ENCODE results near the gene NRXN3.

Gene NRXN3

DNA sequence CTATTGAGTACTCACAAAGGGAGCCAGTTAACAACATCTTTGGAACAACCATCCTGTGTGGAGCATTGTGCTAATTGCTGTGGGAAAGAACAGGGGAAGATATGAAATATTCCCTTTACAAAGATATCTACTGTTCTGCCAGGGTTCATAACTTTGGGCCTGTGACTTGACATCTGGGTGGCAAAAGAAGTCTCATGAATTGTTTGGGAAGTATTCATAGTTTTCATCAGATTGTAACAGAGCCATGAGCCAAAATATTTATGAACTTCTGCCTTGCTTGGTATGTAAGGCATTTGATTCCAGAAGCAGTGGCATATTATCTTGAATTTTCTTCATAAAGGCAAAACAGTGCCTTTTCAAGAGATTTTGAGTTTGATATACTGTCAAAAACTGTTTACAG, 1224.9 kb downstream of the NRXN3 start:
- H3K27ac Mint-ChIP-seq: no peak overlapping the region
- no peaks in the 10 kb centered on the region for H3K36me3 Mint-ChIP-seq
- no peak overlapping the region for H3K4me3 Mint-ChIP-seq
- H3K9me3 Mint-ChIP-seq: peaks cover 8% of the 10 kb centered on the region
- H3K27me3 Mint-ChIP-seq: no peaks in the 10 kb centered on the region
- no peaks in the 10 kb centered on the region for H3K4me1 Mint-ChIP-seq

DNA sequence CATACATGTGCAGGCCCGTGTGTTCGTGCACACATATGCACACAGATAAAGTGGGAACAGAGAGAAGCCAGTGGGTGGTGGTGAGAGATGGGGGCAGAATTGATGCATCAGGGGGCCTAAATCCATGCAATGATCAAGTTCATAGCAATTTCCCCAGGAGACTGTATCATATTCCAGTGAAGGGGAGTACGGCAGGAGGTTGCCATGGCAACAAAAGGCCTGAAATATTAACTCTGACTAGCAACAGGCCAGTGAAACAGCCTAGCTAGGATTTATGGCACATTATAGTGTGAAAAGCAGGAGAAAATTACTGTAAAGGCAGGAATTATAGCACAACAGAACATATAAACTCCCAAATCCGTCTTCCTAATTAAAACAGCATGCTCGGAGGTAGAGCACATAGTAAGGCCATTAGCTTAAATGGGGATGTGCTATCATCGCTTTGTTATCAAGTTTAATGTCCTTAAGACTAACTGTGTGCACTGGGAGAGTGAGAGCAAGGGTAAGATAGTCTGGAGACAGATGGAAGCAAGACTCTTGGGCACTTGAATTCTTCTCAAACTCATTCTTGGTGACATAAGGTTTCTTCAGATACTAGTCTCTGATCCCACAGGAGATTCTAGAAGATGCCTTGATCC, 1234.8 kb downstream of the NRXN3 start:
- Mint-ChIP-seq H3K4me1 (no peaks in the 10 kb centered on the region), H3K27ac (no peak overlapping the region), H3K4me3 (no peak overlapping the region), H3K36me3 (no peaks in the 10 kb centered on the region), H3K9me3 (no peaks in the 10 kb centered on the region), H3K27me3 (no peaks in the 10 kb centered on the region)

DNA sequence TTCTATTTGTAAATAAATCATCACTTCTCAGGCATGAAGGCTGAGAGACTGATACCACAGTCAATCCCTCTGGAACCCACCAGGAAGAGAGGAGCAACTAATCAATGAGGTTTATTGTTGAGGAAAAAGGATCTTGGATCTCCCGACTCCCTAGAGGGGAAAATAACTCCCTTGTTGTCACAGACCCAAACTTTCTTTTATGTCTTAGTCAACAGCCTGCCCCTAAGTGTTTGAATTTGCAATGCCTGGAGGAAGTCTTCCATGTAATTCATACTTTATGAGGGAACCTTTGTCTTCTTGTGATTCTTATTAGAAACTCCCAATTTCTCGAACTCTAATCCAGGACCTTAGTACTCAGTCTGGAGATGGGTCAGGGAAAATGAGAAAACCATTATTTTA, 1235.3 kb downstream of the NRXN3 start:
- Mint-ChIP-seq H3K27me3 (no peaks in the 10 kb centered on the region), H3K4me1 (no peaks in the 10 kb centered on the region), H3K9me3 (no peaks in the 10 kb centered on the region), H3K4me3 (no peak overlapping the region), H3K27ac (no peak overlapping the region), H3K36me3 (no peaks in the 10 kb centered on the region)

DNA sequence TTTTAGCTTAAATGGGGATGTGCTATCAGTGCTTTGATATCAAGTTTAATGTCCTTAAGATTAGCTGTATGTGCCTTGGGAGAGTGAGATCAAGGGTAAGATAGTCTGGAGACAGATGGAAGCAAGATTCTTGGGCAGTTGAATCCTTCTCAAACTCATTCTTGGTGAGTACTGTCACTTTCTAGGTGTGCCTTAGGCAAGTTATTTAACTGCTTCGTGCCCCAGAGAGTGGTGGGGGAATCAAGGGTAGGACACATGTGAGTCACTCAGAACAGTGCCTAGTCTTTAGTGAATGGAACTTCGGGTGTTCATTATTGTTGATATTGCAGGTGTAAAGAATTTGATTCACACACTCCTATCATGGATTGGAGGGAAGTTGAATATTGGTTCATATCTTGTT, 1237.4 kb downstream of the NRXN3 start:
- H3K9me3 Mint-ChIP-seq: no peaks in the 10 kb centered on the region
- H3K4me3 Mint-ChIP-seq: no peak overlapping the region
- H3K36me3 Mint-ChIP-seq: no peaks in the 10 kb centered on the region

DNA sequence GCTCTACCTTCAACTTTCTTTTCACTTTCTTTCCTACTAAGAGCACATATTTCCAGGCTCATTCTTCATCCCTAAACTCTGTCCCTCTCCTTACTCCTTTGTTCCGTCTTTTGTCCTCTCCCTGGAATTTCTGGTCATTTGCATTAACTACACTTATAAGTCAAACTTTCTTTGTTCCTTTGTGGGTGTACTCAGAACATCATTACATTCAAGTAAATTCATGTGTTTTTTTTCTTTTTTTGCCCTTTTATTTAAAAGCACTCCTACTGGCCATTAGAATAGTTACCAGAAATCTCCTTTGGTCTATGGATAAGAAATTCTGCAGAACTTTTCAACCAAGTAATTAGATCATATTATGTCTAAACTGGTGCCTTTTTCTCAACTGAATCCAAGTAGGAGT, 1238.5 kb downstream of the NRXN3 start:
- H3K4me1 Mint-ChIP-seq: no peaks in the 10 kb centered on the region
- H3K27me3 Mint-ChIP-seq: peaks cover 2% of the 10 kb centered on the region
- H3K27ac Mint-ChIP-seq: no peak overlapping the region
- H3K36me3 Mint-ChIP-seq: no peaks in the 10 kb centered on the region
- H3K4me3 Mint-ChIP-seq: no peak overlapping the region
- H3K9me3 Mint-ChIP-seq: no peaks in the 10 kb centered on the region

More for the DNA sequence above, 1237.4 kb downstream of the NRXN3 start:
- H3K27me3 Mint-ChIP-seq: peaks cover 2% of the 10 kb centered on the region
- H3K4me1 Mint-ChIP-seq: no peaks in the 10 kb centered on the region
- H3K27ac Mint-ChIP-seq: no peak overlapping the region

DNA sequence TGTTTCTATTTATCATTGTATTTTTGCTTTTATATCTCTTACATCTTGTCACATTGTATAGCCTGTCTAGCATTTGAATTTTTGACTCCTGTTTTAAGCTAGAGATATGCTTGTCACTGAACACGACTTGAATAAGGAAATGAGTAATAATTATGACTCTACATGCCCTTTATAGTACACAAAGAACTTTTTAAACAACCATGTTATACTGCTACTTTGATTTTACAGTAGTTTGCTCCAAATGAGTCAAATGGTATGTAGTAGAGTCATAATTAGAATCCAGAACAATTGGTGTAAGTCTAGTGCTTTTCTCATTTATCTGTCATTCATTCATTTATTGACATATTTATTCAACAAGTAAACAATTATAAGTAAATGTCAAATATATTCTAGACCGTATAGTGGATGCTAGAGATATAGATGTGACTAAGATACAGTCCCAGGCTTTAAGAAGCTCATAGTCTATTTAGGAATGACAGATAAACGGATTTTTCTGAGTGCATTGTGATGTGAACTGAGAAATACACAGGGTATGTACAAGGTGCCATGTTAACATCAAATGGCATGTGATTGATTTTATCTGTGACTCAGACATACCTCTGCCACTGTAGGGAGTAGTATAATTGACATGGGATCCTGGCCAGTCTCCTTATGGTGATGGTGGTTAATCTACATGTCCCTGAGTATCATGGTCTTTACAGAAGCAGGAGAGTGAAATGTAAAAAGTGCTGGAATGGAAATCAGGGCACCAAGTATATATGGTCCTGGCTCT, 1241.4 kb downstream of the NRXN3 start:
- Mint-ChIP-seq H3K36me3 (no peaks in the 10 kb centered on the region), H3K27me3 (peaks cover 2% of the 10 kb centered on the region), H3K27ac (no peak overlapping the region), H3K4me3 (no peak overlapping the region), H3K9me3 (no peaks in the 10 kb centered on the region), H3K4me1 (no peaks in the 10 kb centered on the region)

DNA sequence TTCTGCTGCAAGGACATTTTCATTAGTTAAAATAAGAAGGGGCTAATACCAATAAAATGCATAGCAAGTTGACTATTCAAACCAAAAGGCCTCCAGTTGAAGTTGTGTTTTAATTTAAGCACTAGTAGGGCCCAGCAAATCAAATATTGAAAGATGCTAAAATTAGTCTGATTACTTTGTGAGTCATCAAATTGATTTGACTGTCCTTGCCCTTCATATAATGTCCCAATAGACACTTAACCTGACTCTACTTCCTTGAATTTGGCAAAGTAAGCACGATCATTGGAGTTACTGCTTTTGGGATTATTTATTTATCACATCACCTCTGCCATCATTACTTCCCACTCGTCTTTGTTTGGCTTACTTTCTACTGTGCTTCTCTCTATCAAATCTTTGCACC, 1242.6 kb downstream of the NRXN3 start:
- H3K4me3 Mint-ChIP-seq: no peak overlapping the region
- no peak overlapping the region for H3K27ac Mint-ChIP-seq
- peaks cover 2% of the 10 kb centered on the region for H3K27me3 Mint-ChIP-seq
- H3K9me3 Mint-ChIP-seq: no peaks in the 10 kb centered on the region
- no peaks in the 10 kb centered on the region for H3K36me3 Mint-ChIP-seq
- H3K4me1 Mint-ChIP-seq: no peaks in the 10 kb centered on the region

DNA sequence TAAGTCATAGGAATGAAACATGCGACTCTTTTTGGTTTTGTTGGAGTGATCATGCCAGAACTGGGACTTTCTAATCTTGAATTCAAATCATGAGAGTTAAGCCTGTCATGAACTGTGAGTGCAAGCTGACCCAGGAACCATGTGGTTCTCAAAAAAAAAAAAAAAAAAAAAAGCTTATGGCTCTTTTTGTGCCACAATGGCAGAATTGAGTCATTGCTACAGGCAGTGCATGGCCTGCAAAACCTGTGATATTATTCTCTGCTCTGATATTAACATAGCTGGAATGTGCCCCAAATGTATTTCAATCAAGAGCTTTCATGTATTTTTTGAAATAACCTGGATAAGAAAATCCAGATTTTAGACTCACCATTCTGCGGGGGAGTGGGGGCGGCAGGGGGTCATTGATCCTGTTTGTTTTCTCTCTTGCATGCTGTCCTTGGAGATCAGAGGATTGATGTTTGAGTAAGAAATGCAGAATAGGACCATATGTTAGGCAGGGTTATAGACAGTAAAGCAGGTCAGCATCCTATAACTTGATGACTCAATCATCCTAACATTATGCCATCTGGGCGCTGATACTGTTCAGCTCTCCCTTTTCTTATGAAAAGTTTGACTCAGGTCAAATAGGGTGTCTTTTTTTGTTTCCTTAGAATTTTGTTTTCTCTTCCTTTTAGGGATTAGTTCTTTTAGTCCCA, 1243.7 kb downstream of the NRXN3 start:
- no peaks in the 10 kb centered on the region for H3K36me3 Mint-ChIP-seq
- H3K4me1 Mint-ChIP-seq: no peaks in the 10 kb centered on the region
- no peak overlapping the region for H3K27ac Mint-ChIP-seq
- H3K9me3 Mint-ChIP-seq: peaks cover 5% of the 10 kb centered on the region
- H3K27me3 Mint-ChIP-seq: peaks cover 2% of the 10 kb centered on the region
- no peak overlapping the region for H3K4me3 Mint-ChIP-seq

DNA sequence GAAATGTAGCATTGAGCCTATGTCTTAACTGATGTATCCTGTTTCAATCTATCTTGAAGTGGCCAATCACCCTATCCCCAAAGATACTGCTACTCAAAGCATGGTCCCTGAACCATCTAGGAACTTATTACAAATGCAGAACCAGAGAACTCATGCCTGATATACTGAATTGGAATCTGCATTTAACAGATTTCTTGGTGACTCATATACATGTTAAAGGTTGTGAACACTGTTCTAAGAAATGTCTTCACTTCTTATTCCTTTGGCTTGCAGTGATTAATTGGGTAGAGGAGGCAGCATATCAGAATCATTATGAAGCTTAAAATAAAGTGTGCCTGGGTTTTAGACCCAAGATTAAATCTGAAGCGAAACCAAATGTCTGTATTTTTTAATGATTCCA, 1245.6 kb downstream of the NRXN3 start:
- Mint-ChIP-seq H3K27ac (no peak overlapping the region), H3K9me3 (peaks cover 8% of the 10 kb centered on the region), H3K27me3 (peaks cover under 1% of the 10 kb centered on the region), H3K36me3 (no peaks in the 10 kb centered on the region), H3K4me3 (no peak overlapping the region), H3K4me1 (no peaks in the 10 kb centered on the region)

DNA sequence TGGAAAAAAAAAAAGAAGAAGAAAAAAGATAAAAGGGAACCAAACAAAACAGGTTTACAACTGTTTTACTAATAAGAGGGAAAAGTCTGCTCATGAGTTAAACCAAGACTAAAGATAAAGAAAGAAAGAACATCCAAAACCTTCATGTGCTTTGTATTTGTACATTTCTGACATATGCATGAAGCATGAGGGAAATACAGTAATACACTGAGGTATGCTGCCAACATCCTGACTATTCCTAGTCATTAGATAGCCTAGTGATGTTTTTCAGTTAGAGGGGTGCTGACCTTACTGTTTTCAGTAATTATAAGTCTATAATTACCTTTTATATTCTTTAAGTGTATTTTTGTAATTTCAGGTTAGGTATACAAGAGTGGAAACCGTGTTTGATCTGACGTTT, 1247.8 kb downstream of the NRXN3 start:
- H3K4me1 Mint-ChIP-seq: no peaks in the 10 kb centered on the region
- no peak overlapping the region for H3K27ac Mint-ChIP-seq
- peaks cover 8% of the 10 kb centered on the region for H3K9me3 Mint-ChIP-seq
- H3K4me3 Mint-ChIP-seq: no peak overlapping the region
- H3K27me3 Mint-ChIP-seq: no peaks in the 10 kb centered on the region
- no peaks in the 10 kb centered on the region for H3K36me3 Mint-ChIP-seq

DNA sequence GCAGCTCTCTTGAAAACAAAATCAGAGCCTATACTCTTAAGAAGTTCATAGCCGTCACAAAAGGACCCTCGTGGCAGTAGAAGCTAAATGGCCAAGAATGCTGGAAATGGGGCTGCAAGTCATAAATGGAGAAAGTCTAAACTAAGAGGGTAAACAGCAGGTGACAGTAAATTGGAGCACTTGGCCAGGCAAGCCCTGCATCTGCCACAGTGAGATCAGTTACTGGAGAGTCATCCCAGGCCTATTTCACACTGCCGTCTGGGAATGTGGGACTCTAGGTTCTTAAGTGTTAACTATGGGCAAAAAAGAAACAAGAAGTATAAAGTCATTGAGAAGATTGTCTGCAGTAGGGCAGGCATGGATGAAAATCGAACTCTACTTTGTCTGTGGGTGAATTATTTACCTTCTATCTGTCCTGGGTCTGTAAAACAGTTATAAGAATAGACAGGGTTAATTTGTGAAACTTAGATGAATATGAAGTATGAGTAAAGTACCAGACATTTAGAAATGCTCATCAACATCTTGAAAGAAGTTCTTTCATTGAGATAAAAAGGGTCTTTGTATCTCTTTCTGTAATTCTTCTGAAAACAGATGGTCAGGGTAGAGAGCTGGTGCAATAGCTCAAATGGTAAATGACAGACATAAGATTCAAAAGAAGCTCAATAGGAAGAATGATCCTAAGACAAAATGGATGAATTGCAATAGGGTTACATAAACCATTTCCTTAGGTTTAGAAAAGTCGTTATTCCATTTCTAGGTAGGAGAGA, 1248.7 kb downstream of the NRXN3 start:
- H3K27ac Mint-ChIP-seq: no peak overlapping the region
- H3K4me3 Mint-ChIP-seq: no peak overlapping the region
- no peaks in the 10 kb centered on the region for H3K27me3 Mint-ChIP-seq
- H3K4me1 Mint-ChIP-seq: no peaks in the 10 kb centered on the region
- H3K36me3 Mint-ChIP-seq: no peaks in the 10 kb centered on the region
- H3K9me3 Mint-ChIP-seq: peaks cover 8% of the 10 kb centered on the region

DNA sequence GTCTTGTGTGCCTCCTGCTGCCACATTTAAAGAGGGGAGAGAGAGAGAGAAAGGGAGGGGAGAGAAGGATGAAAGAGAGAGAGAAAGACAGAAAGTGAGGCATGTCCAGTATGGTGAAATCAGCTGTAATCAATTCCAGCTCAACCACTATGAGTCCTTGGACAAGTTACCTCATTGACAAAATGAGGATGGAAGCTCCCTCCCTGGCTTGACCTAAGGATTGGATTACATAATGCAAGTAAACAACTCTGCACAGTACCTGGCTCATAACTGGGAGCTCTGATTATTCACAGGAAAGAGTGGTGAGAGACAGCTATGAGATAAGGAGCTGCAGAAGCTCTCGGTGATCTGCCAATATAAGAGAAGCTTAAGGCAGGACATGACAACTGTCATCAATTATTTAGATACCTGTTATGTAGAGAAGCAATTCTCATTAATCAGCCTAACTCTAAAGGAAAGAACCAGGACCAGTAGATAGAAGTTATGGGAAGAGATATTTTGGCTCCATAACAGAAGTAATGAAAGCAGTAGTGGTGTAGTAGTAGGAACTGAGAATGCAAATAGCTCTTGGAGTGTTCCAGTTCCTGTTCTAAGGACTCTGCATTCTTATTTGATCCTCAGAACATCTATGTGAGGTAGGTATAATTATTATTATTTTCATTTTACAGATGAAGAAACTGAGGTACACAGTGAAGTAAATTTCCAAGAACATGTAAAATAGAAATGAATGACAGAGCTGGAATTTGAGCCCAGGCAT, 1249.6 kb downstream of the NRXN3 start:
- H3K4me1 Mint-ChIP-seq: no peaks in the 10 kb centered on the region
- no peaks in the 10 kb centered on the region for H3K27me3 Mint-ChIP-seq
- no peak overlapping the region for H3K27ac Mint-ChIP-seq
- H3K9me3 Mint-ChIP-seq: peaks cover 8% of the 10 kb centered on the region
- no peaks in the 10 kb centered on the region for H3K36me3 Mint-ChIP-seq
- no peak overlapping the region for H3K4me3 Mint-ChIP-seq

DNA sequence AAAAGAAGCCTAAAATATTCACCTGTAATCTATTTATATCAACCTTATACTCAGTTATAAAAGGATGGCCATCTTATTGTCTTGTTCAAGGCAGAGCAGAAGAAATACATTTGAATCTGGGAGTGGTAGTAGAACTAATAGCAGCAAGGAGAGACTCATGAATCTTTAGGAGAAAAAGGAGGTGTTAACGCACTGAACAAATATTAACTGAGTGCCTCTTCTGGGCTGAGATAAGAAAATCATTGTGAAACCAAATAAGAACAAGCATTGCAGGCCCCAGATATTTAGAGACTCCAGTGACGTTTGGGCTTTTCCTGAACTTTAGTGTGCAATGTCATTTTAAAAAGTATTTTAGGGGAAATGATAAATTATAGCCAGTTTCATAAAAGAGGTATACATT, 1250.6 kb downstream of the NRXN3 start:
- Mint-ChIP-seq H3K27ac (no peak overlapping the region), H3K9me3 (peaks cover 8% of the 10 kb centered on the region), H3K36me3 (no peaks in the 10 kb centered on the region), H3K27me3 (no peaks in the 10 kb centered on the region), H3K4me3 (no peak overlapping the region), H3K4me1 (no peaks in the 10 kb centered on the region)

DNA sequence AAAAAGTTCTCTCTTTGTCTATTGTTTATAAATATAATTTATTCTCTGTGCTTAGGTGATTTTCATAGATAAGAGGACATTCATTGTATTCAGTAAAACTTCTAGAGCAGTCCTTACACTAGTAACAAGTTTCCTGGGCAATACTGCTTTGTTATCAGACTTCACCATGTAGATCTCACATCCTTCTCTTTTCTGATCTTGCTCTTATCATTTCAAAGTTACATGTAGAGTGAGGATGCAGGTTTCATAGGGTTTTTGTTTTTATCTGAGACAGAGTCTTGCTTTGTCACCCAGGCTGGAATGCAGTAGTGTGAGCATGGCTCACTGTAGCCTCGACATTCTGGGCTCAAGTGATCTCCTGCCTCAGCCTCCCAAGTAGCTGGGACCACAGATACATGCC, 1251.6 kb downstream of the NRXN3 start:
- H3K27ac Mint-ChIP-seq: no peak overlapping the region
- no peak overlapping the region for H3K4me3 Mint-ChIP-seq
- H3K4me1 Mint-ChIP-seq: no peaks in the 10 kb centered on the region
- no peaks in the 10 kb centered on the region for H3K27me3 Mint-ChIP-seq
- no peaks in the 10 kb centered on the region for H3K36me3 Mint-ChIP-seq
- peaks cover 9% of the 10 kb centered on the region for H3K9me3 Mint-ChIP-seq

DNA sequence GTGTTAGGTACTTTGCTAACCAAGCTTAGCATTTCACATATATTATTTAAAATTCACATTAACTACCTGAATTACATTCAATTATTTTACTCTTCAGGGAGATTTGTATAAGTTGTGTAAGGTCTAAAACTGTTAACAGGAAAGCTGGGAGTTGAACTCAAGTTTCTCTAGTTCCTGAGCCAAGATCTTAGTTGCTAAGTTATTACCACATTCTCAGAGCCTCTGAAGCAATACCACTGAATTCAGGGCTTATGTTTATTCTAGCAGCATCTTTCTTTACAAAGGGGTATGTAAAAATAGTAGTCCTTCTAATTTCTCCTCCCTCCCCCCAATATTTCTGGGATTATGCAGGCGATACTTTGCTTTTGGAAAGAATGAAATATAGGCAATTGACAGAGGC, 1254.3 kb downstream of the NRXN3 start:
- no peak overlapping the region for H3K27ac Mint-ChIP-seq
- no peaks in the 10 kb centered on the region for H3K27me3 Mint-ChIP-seq

More for the DNA sequence above, 1254.3 kb downstream of the NRXN3 start:
- no peak overlapping the region for H3K4me3 Mint-ChIP-seq
- no peaks in the 10 kb centered on the region for H3K36me3 Mint-ChIP-seq
- H3K9me3 Mint-ChIP-seq: peaks cover 4% of the 10 kb centered on the region
- no peaks in the 10 kb centered on the region for H3K4me1 Mint-ChIP-seq

All from activated naive CD4-positive, alpha-beta T cell treated with anti-CD3 and anti-CD28 coated beads, Interleukin-2, amount 50 U/mL, for 24 hours (primary cell).